H1 (cell line): ENCODE data around the gene SERPINH1. TPM values are rescaled to one million over a fixed set of nuclear protein-coding genes. Genes with fewer than 3 reads are reported as not detected.

Source experiments
- ATF3 ChIP-seq: IDR thresholded peaks from 2 replicates; pipeline ENCODE4 v1.6.1; 2011; ENCODE audit warnings: low read depth, mild to moderate bottlenecking, low read length; ENCODE audit not compliant: insufficient read depth
- EP300 ChIP-seq, 2 experiments: IDR thresholded peaks; 1 replicate in 1 of 2; 2 replicates in 1 of 2; pipeline ENCODE4 v1.6.1; 2011 to 2012; ENCODE audit warnings: low read depth in 2 of 2, low read length in 2 of 2, mild to moderate bottlenecking in 2 of 2, borderline replicate concordance in 1 of 2, inconsistent platforms in 1 of 2, moderate library complexity in 1 of 2
- FOSL1 ChIP-seq: IDR thresholded peaks from 2 replicates; pipeline ENCODE4 v1.6.1; 2011; ENCODE audit warnings: mild to moderate bottlenecking, low read depth, low read length, moderate library complexity; ENCODE audit not compliant: insufficient read depth
- RFX5 ChIP-seq: IDR thresholded peaks from 2 replicates; pipeline ENCODE4 v1.6.1; 2011; ENCODE audit warnings: low read depth, low read length, improper control_type of control experiment, borderline replicate concordance
- RNF2 ChIP-seq: fragments of 200-900, 300-1000 bp; sonication (generic); IDR thresholded peaks from 2 replicates; pipeline ENCODE4 v1.7.1; 2016; ENCODE audit warnings: borderline replicate concordance, low read depth, mild to moderate bottlenecking, antibody characterized with exemption, low read length; ENCODE audit not compliant: poor library complexity, severe bottlenecking; ENCODE audit errors: missing control alignments
- SP4 ChIP-seq: IDR thresholded peaks from 2 replicates; pipeline ENCODE4 v1.6.1; 2012; ENCODE audit warnings: low read length, inconsistent platforms
- TAF1 ChIP-seq: IDR thresholded peaks from 2 replicates; pipeline ENCODE4 v1.6.1; 2011; ENCODE audit warnings: mild to moderate bottlenecking, low read depth, low read length
- polyA plus RNA-seq, 7 experiments: library from polyadenylated mRNA; depleted of rRNA in 3 of 7; stranded (reverse) in 5 of 7; unstranded in 2 of 7; fragments of >200 nt in 5 of 7; fragments of 200-250 nt in 2 of 7; gene quantifications; 1 replicate in 5 of 7; 2 replicates in 1 of 7; 4 replicates in 1 of 7; pipeline versions ENCODE4 v1.2.1 to v1.2.3, GENCODE V29; 2011 to 2013; ENCODE audit warnings: missing spikeins in 2 of 7, mixed read lengths in 2 of 7
- total RNA-seq: library from RNA; stranded (reverse); fragmentation: NEBNext Ultra II Directional; extraction: Animal tissue kit (Norgen Biotek cat#: 25700); gene quantifications from 2 replicates; pipeline ENCODE4 v1.2.1, GENCODE V29; 2021
- TF ChIP-seq, protein P1 (sequence below): fragments of 300-600 bp; sonication (generic); IDR thresholded peaks from 2 replicates; pipeline ENCODE4 v1.7.1; 2012; ENCODE audit warnings: low read length, moderate library complexity, mild to moderate bottlenecking, inconsistent platforms; ENCODE audit not compliant: insufficient replicate concordance

The SERPINH1 gene
- total and polyA plus RNA-seq, 2 of the 8 experiments (the other 6 are each of a cell fraction or from before 2014, with no cell fraction given) = 420 to 621 TPM

DNA sequence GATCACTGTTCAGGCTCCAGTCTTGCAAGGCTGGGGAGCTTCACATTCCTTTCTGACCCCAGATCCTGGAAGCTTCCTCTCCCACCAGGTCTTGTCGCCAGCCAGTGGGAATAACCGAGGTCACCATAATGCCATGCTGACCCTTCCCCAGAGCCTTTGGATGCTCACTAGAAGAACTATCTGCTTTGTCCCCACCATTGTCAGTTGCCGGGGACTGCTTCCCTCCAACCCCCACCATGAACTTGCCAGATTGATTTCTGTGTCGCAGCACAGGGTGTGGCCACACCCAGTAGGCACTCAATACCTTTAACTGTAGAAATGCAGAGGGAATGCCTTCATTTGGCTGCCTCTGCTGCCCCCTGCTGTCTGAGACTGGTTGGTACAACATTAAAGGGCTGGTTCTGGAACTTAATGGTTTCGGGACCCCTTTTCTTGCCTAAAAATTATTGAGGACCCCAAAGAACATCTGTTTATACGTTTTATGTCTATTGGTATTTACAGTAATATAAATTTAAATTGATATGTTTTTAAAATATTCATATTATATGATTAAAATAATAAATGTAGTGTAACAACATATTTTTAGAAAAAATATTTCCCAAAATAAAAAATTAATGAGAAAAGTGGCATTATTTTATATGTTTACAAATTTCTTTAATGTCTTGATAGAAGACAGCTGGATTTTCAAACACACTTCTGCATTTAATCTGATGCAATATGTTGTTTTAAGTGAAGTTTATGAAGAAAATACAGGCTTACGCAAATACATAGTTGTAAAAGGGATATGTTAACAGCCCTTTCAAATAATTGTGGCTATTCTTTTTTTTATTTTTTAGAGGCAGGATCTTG, 29.6 kb upstream of the SERPINH1 start (continued):
- TF ChIP-seq, protein P1, sequence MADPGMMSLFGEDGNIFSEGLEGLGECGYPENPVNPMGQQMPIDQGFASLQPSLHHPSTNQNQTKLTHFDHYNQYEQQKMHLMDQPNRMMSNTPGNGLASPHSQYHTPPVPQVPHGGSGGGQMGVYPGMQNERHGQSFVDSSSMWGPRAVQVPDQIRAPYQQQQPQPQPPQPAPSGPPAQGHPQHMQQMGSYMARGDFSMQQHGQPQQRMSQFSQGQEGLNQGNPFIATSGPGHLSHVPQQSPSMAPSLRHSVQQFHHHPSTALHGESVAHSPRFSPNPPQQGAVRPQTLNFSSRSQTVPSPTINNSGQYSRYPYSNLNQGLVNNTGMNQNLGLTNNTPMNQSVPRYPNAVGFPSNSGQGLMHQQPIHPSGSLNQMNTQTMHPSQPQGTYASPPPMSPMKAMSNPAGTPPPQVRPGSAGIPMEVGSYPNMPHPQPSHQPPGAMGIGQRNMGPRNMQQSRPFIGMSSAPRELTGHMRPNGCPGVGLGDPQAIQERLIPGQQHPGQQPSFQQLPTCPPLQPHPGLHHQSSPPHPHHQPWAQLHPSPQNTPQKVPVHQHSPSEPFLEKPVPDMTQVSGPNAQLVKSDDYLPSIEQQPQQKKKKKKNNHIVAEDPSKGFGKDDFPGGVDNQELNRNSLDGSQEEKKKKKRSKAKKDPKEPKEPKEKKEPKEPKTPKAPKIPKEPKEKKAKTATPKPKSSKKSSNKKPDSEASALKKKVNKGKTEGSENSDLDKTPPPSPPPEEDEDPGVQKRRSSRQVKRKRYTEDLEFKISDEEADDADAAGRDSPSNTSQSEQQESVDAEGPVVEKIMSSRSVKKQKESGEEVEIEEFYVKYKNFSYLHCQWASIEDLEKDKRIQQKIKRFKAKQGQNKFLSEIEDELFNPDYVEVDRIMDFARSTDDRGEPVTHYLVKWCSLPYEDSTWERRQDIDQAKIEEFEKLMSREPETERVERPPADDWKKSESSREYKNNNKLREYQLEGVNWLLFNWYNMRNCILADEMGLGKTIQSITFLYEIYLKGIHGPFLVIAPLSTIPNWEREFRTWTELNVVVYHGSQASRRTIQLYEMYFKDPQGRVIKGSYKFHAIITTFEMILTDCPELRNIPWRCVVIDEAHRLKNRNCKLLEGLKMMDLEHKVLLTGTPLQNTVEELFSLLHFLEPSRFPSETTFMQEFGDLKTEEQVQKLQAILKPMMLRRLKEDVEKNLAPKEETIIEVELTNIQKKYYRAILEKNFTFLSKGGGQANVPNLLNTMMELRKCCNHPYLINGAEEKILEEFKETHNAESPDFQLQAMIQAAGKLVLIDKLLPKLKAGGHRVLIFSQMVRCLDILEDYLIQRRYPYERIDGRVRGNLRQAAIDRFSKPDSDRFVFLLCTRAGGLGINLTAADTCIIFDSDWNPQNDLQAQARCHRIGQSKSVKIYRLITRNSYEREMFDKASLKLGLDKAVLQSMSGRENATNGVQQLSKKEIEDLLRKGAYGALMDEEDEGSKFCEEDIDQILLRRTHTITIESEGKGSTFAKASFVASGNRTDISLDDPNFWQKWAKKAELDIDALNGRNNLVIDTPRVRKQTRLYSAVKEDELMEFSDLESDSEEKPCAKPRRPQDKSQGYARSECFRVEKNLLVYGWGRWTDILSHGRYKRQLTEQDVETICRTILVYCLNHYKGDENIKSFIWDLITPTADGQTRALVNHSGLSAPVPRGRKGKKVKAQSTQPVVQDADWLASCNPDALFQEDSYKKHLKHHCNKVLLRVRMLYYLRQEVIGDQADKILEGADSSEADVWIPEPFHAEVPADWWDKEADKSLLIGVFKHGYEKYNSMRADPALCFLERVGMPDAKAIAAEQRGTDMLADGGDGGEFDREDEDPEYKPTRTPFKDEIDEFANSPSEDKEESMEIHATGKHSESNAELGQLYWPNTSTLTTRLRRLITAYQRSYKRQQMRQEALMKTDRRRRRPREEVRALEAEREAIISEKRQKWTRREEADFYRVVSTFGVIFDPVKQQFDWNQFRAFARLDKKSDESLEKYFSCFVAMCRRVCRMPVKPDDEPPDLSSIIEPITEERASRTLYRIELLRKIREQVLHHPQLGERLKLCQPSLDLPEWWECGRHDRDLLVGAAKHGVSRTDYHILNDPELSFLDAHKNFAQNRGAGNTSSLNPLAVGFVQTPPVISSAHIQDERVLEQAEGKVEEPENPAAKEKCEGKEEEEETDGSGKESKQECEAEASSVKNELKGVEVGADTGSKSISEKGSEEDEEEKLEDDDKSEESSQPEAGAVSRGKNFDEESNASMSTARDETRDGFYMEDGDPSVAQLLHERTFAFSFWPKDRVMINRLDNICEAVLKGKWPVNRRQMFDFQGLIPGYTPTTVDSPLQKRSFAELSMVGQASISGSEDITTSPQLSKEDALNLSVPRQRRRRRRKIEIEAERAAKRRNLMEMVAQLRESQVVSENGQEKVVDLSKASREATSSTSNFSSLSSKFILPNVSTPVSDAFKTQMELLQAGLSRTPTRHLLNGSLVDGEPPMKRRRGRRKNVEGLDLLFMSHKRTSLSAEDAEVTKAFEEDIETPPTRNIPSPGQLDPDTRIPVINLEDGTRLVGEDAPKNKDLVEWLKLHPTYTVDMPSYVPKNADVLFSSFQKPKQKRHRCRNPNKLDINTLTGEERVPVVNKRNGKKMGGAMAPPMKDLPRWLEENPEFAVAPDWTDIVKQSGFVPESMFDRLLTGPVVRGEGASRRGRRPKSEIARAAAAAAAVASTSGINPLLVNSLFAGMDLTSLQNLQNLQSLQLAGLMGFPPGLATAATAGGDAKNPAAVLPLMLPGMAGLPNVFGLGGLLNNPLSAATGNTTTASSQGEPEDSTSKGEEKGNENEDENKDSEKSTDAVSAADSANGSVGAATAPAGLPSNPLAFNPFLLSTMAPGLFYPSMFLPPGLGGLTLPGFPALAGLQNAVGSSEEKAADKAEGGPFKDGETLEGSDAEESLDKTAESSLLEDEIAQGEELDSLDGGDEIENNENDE = no peak
- TF ChIP-seq FOSL1 (no peak), RFX5 (no peak), TAF1 (no peak), EP300 (IDR thresholded peaks at IDR 0.05; ENCODE audit: borderline replicate concordance in 1 of 2, low read depth in 2 of 2, low read length in 2 of 2) (no peak), ATF3 (no peak), RNF2 (no peak), SP4 (0 out of 2 replicates have a peak, but pooled peaks have one; percentile 34)
